Coronary artery (tissue), 2 donors: Measurements from ENCODE around the gene SETD5.

Experiments used
- DNase-seq: peaks from one replicate; pipeline ENCODE4 v3.0.0-alpha.2; 2017; ENCODE audit warnings: low spot score
- H3K27ac ChIP-seq, 2 donors: fragments of 200-600 bp; sonication (generic); one replicate each; pipeline ENCODE4 v1.5.1; 2016 to 2019
- H3K4me3 ChIP-seq: fragments of 200-600 bp; sonication (generic); 2 replicates; pipeline ENCODE4 v1.5.1; 2016; ENCODE audit warnings: mild to moderate bottlenecking, moderate library complexity
- TF ChIP-seq, protein P1 (sequence below): fragments of 200-600 bp; sonication (generic); IDR thresholded peaks from one replicate; pipeline ENCODE4 v1.5.1; 2019; ENCODE audit warnings: antibody characterized with exemption

Gene SETD5

DNA sequence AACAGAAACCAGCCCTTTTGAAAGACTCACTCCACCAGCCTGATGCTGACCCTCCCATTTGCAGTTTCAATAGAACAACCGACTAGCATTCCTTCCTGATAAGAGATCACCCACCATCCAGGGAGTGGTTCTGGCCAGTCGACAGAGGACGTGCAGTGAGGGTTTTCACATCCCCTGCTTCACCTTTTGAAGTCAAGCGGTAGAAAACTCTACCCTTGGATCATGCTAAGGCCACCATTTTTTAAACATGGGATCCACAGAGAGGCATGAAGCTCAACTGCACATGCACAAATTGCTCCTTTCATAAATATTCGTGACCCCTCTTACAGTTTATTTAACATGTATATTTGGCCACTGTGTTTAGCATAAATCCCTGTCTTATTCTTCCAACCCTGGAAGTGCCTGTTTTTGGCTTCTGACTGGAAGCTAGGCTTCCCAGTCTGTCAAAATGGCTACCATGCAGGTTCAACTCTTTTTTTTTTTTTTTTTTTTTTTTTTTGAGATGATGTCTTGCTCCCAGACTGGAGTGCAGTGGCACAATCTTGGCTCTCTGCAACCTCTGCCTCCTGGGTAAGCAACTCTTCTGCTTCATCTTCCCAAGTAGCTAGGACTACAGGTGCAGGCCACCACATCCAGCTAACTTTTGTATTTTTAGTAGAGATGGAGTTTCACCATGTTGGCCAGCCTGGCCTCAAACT is 35.6 kb upstream of the SETD5 start:
- peak overlapping the region; percentile 75 for H3K4me3 ChIP-seq
- no peak overlapping the region for H3K27ac ChIP-seq
- DNase-seq, result no peak
- TF ChIP-seq, protein P1, sequence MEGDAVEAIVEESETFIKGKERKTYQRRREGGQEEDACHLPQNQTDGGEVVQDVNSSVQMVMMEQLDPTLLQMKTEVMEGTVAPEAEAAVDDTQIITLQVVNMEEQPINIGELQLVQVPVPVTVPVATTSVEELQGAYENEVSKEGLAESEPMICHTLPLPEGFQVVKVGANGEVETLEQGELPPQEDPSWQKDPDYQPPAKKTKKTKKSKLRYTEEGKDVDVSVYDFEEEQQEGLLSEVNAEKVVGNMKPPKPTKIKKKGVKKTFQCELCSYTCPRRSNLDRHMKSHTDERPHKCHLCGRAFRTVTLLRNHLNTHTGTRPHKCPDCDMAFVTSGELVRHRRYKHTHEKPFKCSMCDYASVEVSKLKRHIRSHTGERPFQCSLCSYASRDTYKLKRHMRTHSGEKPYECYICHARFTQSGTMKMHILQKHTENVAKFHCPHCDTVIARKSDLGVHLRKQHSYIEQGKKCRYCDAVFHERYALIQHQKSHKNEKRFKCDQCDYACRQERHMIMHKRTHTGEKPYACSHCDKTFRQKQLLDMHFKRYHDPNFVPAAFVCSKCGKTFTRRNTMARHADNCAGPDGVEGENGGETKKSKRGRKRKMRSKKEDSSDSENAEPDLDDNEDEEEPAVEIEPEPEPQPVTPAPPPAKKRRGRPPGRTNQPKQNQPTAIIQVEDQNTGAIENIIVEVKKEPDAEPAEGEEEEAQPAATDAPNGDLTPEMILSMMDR, result no peak

DNA sequence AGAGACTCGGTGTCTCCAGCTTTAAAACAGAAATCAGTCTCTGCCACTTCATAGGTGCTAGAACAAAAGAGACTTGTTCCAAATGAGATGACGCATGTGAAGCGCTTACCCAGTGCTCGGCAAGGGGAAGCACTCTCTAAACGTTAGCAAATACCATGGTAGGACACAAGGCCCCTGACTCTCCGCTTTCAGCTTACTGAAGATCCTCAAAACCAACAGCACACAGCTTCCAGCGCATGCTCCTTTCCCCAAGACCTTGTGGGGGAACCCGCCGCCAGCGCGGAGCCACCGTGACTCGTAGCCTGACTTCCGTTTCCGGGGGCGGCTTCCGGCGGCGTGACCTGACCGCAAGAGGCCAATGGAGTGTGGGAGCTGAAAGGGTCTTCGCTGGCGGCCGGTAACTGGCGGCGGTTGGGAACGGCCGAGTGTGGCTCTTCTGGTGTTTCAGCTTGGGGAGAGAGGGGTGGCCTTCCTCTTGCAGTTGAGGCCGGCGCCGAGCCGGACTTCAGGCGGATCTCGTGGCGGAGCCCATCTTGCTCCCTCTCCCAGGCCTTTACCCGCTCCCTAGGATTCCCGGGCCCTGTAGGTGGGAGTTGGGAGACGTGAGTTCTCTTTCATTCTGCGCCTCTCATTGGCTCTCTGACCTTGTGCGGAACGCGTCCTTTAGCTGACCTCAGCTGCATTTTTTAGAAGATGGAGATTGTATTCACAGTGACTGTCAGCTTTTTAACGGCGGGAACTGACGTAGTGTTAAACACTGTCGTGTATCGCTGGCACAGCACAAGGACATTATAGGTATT is 34.5 kb upstream of the SETD5 start, which contains the start of gene THUMPD3:
THUMPD3 (plus strand) TSS at position 324 of the 800 bp plus-strand sequence. CDS start 2,015 bp downstream, outside the sequence.
- TF ChIP-seq, protein P1, result no peak
- peak; percentile 93 for DNase-seq
- peak within 1 kb of the TSS; percentile 86 to 89 for H3K27ac ChIP-seq
- peak within 1 kb of the TSS; percentile 75 for H3K4me3 ChIP-seq

DNA sequence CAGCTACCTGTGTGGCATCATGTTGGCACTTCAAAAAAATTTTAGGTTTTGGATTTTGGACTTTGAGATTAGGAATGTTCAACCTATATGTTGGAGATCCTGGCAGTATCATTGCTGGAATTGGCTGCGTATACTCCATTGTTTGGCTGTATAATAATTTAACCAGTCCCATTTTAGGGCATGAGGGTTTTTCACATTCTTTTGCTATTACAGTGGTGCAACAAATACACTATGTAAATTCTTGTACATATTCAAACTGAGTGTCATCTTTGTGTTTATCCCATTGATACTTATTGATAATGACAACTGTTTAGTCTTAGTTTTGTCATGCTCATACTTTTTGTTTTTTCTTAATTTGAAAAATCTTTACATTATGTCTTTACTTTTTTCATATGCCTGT is 27.9 kb upstream of the SETD5 start:
- TF ChIP-seq, protein P1, result no peak
- Histone ChIP-seq H3K27ac (no peak overlapping the region), H3K4me3 (no peak overlapping the region)
- no peak for DNase-seq

DNA sequence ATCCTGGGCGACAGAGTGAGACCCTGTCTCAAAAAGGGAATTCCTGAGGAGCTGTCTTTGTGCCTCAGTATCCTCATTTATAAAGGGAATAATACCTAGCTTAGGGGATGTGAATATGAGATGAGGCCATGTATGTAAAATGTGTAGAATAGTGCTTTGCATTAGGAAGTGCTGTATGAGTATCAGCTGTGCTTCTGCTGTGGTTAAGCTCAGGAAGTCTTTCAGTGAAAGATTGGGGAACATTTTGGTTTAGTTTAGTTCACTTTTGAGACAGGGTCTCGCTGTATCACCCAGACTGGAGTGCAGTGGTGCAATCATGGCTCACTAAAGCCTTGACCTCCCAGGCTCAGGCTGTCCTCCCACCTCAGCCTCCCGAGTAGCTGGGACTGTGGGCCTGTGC is 23.9 kb upstream of the SETD5 start:
- DNase-seq, result no peak
- Histone ChIP-seq H3K27ac (no peak overlapping the region), H3K4me3 (no peak overlapping the region)
- TF ChIP-seq, protein P1, result no peak

DNA sequence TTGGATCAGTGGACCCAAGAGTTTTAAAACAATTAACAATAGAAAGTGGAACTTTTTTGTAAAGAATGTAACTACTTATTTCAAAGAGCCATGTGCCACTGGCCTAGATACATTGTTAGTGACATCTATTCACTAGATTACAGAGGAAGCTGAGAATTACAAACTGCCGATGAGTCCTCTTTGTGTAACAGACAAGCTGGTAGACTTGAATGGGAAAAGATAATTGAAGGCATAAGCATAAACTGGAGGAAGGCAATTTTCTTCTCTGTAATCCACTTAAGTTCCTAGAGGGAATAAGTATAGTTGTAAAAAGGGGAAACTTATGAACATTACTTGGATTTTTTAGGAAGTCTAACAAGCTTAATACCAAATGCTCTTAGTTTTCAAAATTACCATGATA is 19.4 kb upstream of the SETD5 start:
- no peak for DNase-seq

DNA sequence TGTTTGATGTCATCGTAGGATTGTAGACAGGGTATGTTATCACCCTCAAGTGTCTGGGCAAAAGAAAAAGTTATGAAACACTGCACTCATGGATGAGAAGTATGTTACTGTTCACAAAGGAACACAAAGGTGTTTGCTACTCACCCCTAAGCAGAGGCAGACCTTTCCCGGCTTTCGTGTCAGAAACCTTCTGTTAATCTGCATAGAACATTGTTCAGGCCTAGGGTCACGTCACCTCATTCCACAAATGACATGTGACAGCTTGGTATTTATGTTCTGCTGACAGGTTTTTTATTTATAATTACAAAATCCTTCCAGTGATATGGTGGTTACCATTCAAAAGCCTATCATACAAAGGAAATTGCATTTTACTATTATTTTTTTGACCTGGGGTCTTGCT is 18.1 kb upstream of the SETD5 start:
- Histone ChIP-seq H3K27ac (no peak overlapping the region), H3K4me3 (no peak overlapping the region)
- TF ChIP-seq, protein P1, result no peak
- no peak for DNase-seq

More for the DNA sequence above, 19.4 kb upstream of the SETD5 start:
- Histone ChIP-seq H3K27ac (no peak overlapping the region), H3K4me3 (no peak overlapping the region)
- TF ChIP-seq, protein P1, result no peak
